ENCODE measurements around the gene AXDND1. TPM values are rescaled to one million over a fixed set of nuclear protein-coding genes. Genes with fewer than 3 reads are reported as not detected.

Gene AXDND1, protein sequence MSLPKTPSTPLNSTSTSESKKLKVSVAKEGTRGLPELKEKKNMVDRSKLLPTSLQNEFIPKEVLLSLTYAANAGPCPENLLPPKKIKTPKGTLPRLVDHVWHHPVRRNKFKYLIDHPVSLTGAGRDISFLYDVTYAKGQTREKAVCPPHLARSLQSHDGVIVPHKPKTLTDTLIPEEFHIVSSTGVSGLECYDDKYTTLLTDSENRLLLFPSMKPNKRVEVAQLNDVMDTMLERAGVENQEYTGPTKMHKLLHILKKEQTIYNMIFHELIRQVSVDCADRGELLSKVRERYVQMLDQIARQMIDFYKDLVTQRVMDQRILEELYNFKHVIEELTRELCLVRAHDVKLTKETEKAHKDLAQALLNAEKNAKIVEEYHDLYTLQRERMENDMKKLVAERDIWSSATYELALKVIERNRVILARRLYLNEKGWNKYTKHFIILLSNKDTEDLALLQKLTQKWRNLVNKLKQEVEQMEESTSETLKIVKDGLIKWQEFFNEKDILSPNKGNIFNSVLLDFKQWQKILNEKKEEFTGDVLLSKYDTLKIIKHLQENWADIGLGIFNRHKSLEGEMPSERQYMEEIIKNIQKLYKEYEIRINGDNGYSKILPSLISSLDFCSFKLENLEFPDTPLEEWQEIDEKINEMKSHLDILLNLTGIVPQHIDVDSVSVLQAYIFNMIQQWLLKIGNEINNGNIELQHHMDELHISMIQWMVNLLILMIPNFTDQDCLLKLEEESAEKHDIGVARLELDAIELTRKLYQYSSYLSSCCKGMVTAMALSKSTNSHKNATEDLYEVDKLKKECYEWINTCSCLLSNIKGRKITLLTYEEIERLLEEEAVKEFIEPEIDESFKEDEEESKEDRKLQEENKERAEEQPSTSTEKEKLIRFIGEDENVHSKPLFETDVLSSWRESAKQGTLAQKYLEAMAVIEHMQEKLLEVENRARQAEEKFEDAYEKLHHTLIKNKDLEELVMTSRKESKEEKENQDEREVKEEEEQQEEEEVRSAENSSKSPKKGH
- total RNA-seq (1 to 10 TPM in 1 of 7 donors, under 1 TPM in 4, not detected in 2; 0.07 to 4.1 (median 0.15) TPM), polyA plus RNA-seq (under 1 TPM in 1 of 2 donors, not detected in 1; 0.18 TPM)
- long read RNA-seq, donor 1: 0 reads
- long read RNA-seq, donor 2, partial matches to known transcripts: 0 of 1 reads
- long read RNA-seq, donor 2, other reads (novel, unspliced or antisense): 0 of 1 reads
- long read RNA-seq, donor 3: 0 reads

DNA sequence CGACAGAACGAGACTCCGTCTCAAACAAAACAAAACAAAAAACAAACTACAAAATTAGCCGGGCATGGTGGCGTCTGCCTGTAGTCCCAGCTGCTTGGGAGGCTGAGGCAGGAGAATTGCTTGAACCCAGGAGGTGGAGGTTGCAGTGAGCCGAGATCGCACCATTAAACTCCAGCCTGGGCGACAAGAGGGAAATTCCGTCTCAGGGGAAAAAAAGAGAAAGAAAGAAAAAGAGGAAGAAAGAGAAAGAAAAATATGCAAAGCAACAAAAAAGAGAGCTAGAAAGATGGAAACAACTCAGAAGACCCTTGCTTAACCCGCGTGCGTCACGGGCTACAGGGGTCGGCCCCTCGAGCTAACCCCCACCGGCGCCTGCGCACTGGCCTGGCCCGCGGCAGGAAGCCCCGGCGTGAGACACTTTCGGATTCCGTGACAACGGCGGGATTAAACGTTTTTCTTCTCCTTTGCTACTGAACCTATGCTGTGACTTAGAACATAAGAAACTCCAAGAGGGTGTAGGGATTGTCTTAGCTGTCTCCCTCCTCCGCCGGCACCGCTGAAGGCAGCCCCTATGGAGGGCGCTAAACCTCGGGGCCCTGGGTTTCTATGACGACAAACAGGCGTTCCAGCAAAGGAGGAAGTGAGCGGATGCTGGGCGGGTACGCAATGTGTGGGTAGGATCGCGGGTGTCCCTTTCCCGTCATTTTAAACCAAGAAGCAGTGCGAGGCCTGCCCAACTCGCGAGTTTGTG lies at the start of gene AXDND1:
AXDND1 (plus strand) TSS at position 630 of the 751 bp plus-strand sequence. CDS start 539 bp downstream, outside the sequence.
- 5 to 7% (median 6%) methylated on average over 43 of the region's 43 CpGs for WGBS, 3 donors
- peak within 1 kb of the TSS; percentile 68 for H3K4me3 ChIP-seq
- peak; percentile 80 to 91 (median 86) for DNase-seq
- intact Hi-C loops (cut with DNase I): loop anchor here in 3 of 4 donors (2.0 to 10.0 kb wide), 5 partner anchors 73 to 287 kb away; partner anchors contain the start of genes TOR3A (in 2 of the 3) and SOAT1 (in 1 of the 3)
- H3K27me3 ChIP-seq: no peaks in the 10 kb centered on the region
- TF ChIP-seq, protein P1, sequence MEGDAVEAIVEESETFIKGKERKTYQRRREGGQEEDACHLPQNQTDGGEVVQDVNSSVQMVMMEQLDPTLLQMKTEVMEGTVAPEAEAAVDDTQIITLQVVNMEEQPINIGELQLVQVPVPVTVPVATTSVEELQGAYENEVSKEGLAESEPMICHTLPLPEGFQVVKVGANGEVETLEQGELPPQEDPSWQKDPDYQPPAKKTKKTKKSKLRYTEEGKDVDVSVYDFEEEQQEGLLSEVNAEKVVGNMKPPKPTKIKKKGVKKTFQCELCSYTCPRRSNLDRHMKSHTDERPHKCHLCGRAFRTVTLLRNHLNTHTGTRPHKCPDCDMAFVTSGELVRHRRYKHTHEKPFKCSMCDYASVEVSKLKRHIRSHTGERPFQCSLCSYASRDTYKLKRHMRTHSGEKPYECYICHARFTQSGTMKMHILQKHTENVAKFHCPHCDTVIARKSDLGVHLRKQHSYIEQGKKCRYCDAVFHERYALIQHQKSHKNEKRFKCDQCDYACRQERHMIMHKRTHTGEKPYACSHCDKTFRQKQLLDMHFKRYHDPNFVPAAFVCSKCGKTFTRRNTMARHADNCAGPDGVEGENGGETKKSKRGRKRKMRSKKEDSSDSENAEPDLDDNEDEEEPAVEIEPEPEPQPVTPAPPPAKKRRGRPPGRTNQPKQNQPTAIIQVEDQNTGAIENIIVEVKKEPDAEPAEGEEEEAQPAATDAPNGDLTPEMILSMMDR (IDR thresholded peaks at IDR 0.05): no peak
- TF ChIP-seq POLR2A (IDR thresholded peaks at IDR 0.05) (no peak), EP300 (IDR thresholded peaks at IDR 0.05) (no peak)
- H3K27ac ChIP-seq: peak within 1 kb of the TSS; percentile 84 to 87
- H3K9me3 ChIP-seq: no peaks in the 10 kb centered on the region
- H3K36me3 ChIP-seq: no peaks in the 10 kb centered on the region
- no peaks in the 10 kb centered on the region for H3K4me1 ChIP-seq (ENCODE audit: insufficient read depth)

DNA sequence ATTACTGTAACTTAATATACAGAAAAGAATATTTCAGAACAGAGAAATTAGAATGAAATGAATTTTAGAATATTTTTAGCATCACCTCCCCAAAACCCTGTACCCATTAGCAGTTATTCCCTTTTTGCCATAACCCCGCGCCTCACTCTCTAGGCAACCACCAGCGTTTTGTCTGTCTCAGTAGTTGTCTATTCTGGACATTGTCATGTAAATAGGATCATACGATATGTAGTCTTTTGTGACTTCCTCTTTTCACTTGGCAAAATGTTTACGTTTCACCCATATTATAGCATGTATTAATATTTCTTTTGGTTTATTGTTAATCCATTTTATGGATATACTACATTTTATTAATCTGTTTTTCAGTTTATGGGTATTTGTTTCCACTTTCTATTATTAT lies 47.3 kb upstream of the AXDND1 start:
- DNase-seq: no peak
- 89 to 94% (median 91%) methylated on average over 5 of the region's 5 CpGs for WGBS, 3 donors
- Histone ChIP-seq H3K4me1 (ENCODE audit: insufficient read depth) (peaks cover 5% of the 10 kb centered on the region), H3K9me3 (no peaks in the 10 kb centered on the region), H3K4me3 (no peak overlapping the region), H3K27me3 (no peaks in the 10 kb centered on the region), H3K36me3 (no peaks in the 10 kb centered on the region), H3K27ac (no peak overlapping the region)
- TF ChIP-seq, protein P1 (IDR thresholded peaks at IDR 0.05): no peak
- TF ChIP-seq EP300 (IDR thresholded peaks at IDR 0.05) (no peak), POLR2A (IDR thresholded peaks at IDR 0.05) (no peak)
- intact Hi-C loops (cut with DNase I): loop anchor here in 1 of 4 donors (10.0 kb wide), 1 partner anchor 1046 kb away; no protein-coding TSS in a partner anchor

DNA sequence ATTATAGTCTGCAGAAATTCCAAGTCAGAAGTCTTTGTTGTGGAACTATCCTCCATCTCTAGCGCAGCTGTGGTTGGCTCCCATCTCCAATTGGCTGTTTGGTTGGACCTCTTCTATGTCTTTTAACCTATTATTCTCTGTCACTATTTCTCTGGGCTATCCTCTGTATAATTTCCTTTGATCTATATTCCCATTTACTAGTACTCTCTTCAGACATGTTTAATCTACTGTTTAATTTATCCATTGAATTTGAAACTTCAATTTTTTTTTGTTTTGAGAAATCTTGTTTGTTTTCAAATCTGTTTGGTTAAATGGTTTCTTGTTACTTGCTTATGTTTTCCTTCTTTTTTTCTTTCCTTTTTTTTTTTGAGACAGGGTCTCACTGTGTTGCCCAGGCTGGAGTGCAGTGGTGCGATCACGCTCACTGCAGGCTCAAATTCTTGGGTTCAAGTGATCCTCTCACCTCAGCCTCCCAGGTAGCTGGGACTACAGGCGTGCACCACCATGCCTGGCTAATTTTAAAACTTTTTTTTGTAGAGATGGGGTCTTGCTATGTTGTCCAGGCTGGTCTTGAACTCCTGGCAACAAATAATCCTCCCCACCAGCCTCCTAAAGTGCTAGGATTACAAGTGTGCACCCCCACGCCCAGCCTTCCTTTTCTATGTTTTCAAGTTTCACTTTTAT lies 44.1 kb upstream of the AXDND1 start:
- H3K9me3 ChIP-seq: no peaks in the 10 kb centered on the region
- no peak for DNase-seq
- no peak overlapping the region for H3K27ac ChIP-seq
- intact Hi-C loops (cut with DNase I): no loop called here
- WGBS, 3 donors: 95 to 97% (median 97%) methylated on average over 5 of the region's 5 CpGs
- TF ChIP-seq, protein P1 (IDR thresholded peaks at IDR 0.05): no peak
- TF ChIP-seq POLR2A (IDR thresholded peaks at IDR 0.05): no peak
- no peak for TF ChIP-seq EP300 (IDR thresholded peaks at IDR 0.05)
- H3K36me3 ChIP-seq: no peaks in the 10 kb centered on the region
- no peaks in the 10 kb centered on the region for H3K27me3 ChIP-seq
- no peak overlapping the region for H3K4me3 ChIP-seq
- peaks cover 4% of the 10 kb centered on the region for H3K4me1 ChIP-seq (ENCODE audit: insufficient read depth)

Measured in ovary (tissue), 10 donors.